Globus pallidus (tissue), 1 donor: ENCODE results near the gene TOP3B.

Source experiments
- DNase-seq: peaks from one replicate; pipeline ENCODE4 v3.0.0-alpha.2; 2015; ENCODE audit warnings: low spot score

TOP3B gene

GRCh38 chr22:21978564-21979386, 3.8 kb downstream of the TOP3B start:
- DNase-seq = no peak

DNA sequence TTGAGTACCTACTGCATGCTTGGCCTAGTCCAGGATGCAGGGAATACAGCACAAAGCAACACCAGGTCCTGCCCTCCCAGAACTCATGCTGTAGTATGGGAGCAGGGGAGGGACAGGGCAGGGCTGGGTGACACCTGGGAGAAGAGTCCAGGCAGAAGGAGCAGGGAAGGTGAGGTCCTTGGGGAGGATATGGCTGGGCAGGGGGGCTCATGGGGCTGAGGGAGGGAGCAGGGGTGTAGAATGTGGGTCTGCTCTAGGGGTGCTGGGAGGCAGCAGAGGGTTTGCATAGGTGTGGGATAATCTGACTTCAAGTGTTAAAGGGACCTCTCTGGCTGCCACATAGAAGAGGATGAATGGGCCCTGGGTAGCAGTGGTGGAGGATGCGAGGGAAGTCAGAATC, 4.8 kb downstream of the TOP3B start:
- DNase-seq = no peak

- DNase-seq = no peak
Measured at GRCh38 chr22:21975854-21976345, 6.7 kb downstream of the TOP3B start.

GRCh38 chr22:21975273-21975672, 7.3 kb downstream of the TOP3B start:
- no peak for DNase-seq

DNA sequence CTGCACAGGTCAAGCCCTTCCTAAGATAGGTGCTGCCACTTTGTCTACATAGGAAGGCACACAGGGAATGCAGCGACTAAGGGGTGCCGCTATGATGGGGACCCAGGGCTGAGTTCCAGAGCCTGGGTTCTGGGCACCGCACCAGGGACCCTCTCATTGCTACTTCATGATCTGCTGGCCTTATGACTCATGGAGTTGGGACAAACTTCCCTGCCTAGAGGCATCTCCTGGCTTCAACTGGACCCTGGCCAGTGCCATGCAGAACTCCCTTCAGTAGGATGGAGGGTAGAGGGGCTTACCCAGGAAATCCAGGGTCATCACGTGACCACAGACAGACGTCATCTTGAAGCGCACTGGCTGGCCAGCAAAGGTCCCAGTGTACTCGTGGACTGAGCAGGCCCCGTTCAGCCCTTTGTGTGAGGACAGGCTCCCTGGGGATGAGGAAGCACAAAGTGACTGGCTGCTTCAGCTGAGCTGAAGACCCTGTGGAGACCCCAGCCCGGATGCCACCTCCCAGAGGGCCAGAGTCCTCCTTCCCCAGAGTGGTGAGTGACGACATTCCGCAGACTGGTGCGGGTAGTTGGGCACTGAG, 8.4 kb downstream of the TOP3B start:
- no peak for DNase-seq

DNA sequence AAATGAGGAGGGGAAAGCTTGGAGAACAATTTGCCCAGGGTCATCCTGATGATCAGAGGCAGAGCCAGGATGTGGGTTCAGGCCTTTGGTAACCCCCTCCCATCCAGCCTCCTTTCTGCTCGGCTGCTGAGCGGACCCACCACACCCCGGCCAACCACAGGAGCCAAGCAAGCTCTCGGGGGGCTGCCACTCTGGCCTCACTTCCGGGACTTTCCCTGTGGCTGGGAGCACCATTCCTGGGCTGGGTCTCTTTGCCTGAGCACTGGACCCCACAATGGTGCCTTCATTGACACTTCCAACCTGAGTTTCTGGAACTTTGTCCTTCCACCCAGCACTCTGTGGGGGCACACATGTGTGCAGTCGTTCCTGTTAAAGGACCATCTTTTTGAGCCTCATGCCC, 9.8 kb downstream of the TOP3B start:
- DNase-seq = no peak

- DNase-seq = peak; percentile 16
Measured at GRCh38 chr22:21972293-21972779, 10.3 kb downstream of the TOP3B start.

DNA sequence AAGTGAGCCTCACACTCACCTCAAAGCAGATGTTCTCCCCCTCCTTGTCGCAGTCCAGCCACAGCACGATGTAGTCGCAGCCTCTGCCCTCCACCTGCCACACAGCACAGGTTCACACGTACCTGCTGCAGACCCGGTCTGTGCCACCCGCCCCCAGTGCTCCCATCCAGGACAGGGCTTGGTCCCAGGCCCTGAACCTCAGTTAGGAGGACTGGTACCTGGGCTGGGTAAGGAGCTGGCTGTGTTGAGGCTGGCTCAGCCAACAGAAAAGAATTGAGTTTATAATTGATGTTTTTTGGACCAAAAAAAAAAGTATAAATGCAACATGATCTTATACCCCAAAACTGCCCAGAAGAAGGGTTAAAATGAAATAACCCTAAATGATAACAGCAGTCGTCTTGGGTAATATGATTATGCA, 10.7 kb downstream of the TOP3B start:
- DNase-seq = no peak

DNA sequence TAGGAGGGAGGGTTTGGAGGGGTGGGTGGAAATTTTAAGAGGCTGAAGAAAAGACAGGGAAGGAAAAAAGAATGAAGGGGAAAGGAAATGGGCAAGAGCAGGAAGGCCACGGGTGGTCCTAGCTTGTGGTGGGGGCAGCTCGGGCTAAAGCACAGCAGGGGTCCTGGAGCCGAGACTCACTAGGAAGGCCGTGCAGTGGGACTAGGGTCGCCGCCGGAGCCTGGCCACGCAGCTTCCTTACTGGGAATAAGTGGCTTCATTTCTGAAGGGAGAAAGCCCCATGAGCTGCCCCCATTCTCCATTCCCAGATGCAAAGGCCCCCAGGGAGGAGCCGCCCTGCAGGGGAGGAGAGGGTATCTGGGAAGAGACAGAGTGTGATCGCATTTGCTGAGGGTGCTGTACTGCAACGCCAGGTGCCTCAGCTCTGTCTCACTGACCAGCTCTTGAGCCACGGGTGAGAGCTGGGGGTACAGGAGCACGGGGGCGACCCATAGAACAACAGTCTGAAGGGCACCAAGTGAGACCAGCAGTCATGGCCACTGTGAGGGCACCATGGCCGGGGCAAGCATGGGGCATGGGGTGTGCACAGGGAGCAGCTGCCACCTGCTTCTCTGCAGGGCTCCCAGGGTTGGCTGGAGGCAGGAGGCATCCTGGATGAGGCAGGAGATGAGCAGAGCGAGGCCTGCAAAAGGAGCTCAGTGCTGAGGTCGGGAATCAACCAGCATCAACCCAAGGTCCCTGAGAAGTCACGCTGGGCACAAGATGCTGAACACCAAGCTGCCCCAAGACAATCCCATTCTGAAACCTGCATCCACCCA, 11.6 kb downstream of the TOP3B start:
- DNase-seq = no peak

DNA sequence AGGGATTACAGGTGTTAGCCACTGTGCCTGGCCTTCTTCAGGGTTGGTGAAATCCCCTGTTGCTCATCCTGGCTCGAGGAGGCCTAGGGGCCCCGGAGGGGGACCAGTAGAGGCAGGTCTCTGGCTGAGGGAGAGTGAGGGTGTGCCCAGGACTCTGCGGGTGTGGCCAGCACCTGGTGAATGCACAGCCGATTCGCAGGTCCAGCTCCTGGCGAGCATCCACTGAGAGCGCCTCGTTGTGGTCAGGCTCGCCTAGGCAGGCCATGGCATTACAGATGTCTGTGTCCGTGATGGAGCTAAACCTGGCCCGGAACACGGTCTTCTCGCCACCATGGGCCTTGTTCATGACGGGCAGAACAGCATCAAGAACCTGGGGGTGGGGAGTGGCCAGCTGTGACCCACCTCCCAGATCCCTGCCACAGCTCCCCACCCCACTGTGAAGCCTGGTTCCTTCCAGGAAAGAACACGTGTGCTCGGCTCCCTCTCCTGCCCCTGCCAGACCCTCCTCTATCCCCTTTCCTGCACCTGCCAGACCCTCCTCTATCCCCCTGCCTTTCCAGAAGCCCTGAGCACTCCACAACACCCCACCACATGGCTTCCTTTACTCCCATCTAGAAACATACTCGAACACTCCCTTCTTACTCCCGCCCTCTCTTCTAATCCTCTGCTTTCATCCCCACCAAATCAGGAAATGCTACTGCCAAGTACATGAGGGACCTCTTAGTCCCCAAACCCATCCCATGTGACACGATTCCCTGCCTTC, 12.4 kb downstream of the TOP3B start:
- no peak for DNase-seq

GRCh38 chr22:21968452-21969129, 14.0 kb downstream of the TOP3B start:
- DNase-seq = no peak

DNA sequence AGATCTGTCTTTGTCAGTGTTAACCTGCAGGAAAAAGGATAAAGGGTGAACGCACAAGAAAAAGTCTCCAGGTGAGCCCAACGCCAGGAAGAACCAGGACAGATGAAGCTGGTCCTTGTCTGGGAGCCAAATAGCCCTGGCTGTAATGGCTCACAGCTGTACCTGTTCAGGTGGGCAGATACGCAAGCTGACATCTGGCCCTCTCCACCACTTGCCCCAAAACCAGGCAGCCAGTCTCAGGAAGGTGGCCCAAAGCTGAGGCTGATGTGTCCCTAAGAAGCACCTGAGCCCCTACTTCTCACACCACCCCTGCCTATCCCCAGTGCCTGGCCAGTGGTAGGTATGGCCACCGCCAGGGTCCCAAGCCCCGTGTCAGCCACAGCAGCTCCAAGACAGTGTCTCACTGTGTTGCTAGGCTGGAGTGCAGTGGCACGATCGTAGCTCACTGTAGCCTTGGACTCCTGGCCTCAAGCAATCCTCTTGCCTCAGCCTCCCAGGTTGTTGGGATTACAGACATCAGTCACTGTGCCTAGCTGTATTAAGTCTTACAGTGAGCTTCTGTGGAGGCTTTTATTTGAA, 14.8 kb downstream of the TOP3B start:
- no peak for DNase-seq

DNA sequence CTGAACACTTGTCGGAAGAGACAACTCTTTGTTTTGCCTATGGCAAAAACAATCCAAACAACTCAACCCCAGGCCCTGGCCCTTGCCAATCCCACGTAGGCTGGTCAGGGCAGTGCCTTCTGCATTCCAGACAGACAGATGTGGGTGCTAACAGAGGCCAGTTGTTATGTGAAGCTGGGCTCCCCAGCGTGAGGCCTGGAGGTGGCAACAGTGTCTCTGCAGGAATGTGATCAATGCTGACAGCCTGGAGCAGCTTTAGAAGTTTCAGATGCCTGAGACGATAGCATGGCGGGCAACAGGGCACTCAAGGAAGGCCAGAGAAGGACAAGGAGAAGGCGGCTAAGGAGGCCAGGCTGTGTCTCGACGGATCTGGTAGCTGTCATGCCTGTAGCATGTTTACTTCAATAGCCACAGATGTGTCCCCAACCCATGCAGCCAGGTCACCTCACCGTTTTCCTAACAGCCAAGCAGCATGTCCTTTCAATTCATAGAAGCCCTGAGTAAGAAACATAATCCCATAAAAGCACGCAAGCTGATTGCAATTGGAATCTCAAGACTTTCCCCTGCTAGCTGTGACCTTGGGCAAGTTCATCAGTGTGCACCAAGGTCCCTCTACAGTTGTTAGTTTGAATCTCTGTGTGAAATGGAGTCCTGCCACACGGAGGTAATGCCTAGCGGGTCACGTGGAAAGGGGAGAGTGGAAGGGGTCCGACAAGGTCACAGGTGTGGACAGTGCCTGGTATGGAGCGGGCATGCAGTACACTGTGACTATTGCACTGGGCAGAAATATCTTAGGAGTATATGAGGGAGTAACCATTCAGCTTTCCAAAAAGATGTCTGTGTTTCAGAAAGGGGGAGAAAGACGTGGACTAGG, 15.7 kb downstream of the TOP3B start:
- DNase-seq = no peak

DNA sequence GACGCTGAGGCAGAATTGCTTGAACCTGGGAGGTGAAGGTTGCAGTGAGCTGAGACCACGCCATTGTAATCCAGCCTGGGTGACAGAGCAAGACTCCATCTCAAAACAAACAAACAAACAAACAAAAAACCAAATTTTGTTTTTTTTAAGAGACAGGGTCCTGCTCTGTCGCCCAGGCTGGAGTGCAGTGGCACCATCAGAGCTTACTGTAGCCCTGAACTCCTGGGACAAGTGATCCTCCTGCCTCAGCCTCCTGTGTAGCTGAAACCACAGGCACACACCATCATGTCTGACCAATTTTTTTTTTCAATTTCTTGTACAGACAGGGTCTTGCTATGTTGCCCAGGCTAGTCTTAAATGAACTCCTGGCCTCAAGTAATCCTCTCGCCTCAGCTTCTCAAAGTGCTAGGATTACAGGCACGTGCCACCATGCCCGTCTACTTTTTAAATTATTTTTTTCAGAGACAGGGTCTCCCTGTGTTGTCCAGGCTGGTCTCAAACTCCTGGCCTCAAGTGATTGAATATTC, 16.8 kb downstream of the TOP3B start:
- DNase-seq = no peak

- DNase-seq = no peak
Measured at GRCh38 chr22:21964918-21965484, 17.6 kb downstream of the TOP3B start.

DNA sequence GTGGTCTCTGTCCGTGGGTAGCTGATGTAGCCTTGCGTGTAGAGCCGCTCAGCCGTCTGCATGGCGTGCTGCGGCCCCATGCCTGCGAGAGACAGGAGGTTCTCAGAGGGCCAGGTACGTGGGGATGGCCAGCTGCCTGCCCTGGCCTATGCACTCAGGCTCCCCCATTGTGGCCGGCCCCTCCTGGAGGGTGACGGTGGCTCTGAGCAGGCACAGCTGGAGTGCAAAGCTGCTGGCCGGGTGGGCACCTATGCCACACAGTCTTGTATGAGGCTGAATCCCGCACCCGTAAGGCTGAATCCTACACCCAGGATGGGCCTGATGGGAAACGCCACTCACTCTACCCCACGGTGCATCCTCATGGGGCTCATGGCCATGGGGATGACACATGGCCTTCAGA, 18.4 kb downstream of the TOP3B start:
- DNase-seq = no peak

DNA sequence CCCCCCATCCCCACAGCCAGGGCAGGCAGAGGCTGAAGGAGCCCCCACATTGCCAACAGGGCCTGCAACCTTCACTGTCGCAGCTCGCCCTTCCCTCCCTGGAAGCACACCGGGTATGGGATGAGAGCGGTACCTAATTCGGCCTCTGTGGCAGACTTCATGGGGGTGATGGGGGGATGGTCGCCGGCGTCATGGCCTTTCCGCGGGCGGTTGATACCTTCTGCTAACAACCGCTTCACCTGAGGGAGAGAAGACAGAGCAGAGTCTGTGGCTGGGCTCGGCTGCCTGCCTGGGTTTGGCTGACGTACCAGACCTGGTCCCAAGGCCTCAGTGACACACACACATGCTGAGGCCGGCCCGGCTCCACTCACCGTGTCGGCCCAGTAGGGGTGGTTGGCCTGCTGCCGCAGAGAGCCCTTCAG, 18.8 kb downstream of the TOP3B start:
- DNase-seq = no peak

- DNase-seq = no peak
Measured at GRCh38 chr22:21963286-21963685, 19.3 kb downstream of the TOP3B start.

GRCh38 chr22:21962655-21962949, 20.0 kb downstream of the TOP3B start:
- DNase-seq = no peak
